NCI-H2029 treated with DMSO at 0.1 percent for 48 hours (cell line): Measurements from ENCODE around the gene PRR19.
"Not testable (repeated sequence)": the region's sequence is repeated elsewhere in the genome, so short reads cannot be mapped to it uniquely, and the experiment has no call there.

Experiments used
- DNase-seq: peaks from one replicate; lab custom pipeline; 2025; lab: John Stamatoyannopoulos, UW

Gene PRR19

DNA sequence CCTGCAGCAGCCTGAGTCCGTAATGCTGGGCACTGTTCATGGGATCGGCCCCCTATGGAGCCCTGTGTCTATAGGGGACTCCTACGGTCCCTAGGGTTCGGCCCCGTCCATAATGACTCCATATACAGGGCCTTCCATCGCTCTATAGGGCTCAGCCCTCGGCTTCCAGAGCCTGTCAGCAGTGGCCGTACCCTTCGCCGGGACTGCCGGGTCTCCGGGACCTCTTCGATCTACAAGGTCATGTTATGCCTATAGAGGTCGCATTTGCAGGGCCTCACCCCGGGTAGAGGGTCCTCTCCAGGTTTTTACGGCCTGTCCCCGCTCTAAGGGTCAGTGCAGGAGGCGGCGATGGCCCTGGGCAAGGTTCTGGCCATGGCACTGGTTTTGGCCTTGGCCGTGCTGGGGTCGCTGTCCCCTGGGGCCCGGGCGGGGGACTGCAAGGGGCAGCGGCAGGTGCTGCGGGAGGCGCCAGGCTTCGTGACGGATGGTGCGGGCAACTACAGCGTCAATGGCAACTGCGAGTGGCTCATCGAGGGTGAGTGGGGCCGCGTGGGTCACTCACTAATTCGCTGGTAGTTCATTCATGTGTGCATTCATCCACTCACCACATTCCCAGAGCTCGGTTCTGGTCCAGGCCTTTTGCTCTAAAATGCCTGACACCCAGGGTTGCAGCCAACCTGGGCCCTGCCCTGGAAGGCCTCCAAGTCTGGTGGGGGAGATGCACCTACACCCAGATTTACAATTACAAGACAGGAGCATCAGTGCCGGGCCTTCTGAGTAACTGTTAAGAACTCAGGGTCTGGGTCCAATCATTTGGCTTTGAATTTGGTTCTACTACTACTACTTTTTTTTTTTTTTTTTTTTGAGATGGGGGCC lies 24.2 kb downstream of the PRR19 start:
- DNase-seq: no peak

DNA sequence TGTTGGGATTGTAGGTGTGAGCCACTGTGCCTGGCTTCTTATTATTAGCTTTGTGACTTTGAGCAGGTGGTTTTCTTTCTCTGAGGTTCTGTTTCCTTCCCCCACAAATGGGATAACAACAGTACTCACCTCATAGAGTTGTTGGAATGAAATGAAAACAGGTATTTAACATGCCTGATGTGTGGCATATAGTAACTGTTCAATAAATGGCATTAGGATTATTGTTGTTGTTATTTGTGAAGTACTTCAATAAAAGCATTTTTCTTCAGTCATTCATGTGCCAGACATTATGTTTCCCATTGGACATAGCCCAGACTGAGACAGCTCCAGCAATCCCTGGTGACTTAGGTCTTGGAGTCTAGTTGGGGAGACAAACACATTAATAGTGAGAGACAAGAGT lies 25.0 kb downstream of the PRR19 start:
- DNase-seq: no peak

DNA sequence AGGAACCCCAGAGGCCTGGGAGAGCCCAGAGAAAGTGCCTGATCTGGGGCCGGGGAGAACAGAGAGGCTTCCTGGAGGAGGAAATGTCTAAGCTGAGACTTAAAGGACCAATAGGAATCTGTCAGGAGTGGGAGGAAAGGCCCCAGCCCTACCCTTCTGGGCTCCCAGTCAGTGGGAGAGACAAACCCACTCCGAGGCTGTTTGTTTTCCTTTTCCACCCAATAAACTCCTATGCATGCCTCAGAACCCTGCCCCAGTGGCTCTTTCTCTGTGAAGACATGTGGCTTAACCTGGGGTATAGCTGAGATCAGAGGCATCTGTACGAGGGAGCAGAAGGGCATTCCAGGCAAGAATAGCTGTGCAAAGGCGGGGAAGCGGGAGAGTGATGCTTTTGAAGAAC lies 25.4 kb downstream of the PRR19 start:
- DNase-seq: no peak

DNA sequence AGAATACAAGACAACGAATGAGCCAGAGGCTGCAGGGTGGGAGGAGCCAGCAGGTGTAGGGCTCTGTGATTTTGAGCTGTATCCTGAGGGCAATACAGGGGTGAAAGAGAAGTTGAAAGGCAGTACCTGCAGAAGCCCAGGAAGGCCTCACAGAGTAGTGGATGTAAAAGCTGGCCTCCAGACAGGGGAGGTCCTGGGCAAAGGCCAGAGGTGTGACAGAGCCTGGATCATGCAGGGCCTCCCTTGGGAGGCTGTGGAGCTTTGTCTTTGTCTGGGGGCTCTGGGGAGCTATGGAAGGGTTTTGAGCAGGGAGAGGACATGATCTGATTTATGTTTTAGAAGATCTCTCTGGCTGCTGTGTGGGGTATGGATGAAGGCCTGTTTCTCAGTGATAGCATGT lies 26.2 kb downstream of the PRR19 start:
- no peak for DNase-seq

DNA sequence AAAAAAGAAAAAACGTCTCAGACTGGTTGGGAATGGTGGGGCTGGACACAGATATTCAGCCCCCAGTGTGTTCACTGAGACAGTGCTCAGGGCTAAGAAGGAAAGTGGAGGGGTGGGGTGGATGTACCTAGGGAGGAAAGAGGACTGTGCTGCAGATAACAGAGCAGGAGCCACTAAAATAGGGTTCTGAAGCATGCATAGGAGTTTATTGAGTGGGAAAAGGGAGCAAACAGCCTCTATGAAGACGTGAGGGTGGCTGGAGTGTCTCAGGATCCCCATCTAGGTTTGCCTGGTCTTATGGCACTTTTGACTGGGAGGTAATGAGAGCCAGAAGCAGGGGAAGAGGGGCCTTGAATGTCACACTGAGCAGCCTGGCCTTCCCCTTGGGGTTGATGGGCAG lies 26.9 kb downstream of the PRR19 start:
- no peak for DNase-seq

DNA sequence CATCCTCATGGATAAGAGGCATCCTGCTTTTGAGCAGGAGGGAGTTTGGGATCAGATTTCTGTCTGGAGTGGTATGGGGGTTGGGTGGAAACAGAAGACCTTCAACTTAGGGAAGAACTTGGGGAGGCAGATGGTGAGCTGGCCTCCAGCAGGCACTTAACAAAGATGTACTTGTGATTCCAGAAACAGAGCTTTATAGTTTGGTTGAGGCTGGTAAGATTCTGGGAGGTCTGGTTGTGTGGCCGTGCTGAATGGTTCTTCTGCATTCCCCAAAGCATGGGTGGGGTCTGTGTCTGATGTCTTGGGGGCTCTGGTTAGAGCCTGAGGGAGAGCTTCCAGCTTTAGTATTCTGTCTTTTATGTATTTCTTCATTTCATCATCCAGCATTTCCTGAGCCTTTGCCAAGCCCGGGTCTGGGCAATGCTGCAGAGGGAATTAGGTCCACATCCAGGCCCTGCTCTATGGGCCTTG lies 28.3 kb downstream of the PRR19 start:
- DNase-seq: peak; percentile 5

DNA sequence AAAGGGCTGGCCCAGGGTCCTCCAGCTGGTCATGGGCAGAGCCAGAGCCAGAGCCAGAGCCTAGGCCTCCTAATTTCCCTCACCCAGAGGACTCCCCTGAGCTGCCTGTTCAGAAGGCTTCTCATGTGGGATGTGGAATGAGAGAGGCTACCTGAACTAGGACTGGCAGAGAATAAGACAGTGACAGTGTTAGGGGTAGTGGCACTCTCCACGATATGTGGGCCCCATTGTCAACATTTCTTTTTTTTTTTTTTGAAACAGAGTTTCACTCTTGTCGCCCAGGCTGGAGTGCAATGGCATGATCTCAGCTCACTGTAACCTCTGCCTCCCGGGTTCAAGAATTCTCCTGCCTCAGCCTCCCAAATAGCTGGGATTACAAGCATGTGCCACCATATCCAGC lies 29.4 kb downstream of the PRR19 start:
- not testable (repeated sequence) for DNase-seq

DNA sequence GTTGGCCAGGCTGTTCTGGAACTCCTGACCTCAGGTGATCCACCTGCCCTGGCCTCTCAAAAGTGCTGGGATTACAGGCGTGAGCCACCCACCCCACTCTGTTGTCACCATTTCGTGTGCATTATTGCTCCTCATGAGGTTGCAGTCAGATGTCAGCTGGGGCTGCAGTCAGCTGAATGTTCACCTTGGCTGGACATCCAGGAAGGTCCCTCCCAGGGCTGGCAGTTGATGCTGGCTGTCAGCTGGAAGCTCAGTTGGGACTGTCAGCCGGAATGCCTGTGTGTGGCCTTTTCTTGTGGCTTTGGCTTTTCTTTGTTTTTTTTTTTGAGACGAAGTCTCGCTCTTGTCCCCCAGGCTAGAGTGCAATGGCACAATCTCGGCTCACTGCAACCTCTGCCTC lies 30.1 kb downstream of the PRR19 start:
- DNase-seq: no peak

DNA sequence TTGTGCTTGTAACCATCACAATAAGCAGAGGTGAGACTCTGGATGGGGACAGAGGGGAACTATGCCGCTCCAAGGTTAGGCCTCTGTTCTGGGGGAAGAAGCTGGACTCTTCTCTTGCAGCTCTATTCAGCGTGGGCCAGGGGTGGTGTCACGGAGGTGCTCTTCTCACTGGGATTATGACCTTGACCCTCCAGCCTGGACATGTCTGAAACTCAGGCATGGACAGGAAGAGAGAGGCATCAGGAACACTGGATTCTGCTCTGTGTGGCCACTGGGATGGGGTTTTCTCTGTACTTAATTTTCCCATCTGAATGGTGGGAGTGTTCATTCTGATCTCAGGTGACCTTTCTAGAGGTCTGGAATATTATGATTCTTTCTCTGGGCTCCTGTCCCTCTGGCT lies 31.1 kb downstream of the PRR19 start:
- DNase-seq: no peak

DNA sequence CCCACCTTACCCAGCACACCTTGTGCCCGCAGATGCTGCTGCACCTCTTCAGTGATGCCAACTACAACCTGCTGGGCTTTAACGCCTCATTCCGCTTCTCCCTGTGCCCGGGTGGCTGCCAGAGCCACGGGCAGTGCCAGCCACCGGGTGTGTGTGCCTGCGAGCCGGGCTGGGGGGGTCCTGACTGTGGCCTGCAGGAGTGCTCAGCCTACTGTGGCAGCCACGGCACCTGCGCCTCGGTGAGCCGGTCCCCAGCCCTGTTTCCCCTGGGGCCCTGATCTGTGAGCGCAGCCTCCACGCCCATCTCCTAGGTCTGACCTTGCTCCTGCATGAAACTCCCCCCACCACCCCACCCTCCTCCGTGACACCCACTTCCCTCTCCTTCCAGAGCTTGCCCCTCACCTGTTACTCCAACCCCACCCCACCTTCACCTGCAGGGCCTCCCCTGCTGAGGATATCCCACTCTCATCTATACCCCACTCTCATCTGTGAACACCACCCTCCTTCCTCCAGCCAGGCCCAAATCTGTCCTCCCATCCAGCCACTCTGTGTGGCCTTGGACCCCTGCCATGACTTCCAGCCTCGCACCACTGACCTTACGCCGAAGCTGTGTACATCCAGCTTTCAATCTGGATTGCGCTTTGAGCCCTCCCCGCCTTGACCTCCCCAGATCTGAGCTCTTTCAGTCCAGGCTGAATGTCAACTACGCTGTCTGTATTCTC lies 32.2 kb downstream of the PRR19 start:
- no peak for DNase-seq

DNA sequence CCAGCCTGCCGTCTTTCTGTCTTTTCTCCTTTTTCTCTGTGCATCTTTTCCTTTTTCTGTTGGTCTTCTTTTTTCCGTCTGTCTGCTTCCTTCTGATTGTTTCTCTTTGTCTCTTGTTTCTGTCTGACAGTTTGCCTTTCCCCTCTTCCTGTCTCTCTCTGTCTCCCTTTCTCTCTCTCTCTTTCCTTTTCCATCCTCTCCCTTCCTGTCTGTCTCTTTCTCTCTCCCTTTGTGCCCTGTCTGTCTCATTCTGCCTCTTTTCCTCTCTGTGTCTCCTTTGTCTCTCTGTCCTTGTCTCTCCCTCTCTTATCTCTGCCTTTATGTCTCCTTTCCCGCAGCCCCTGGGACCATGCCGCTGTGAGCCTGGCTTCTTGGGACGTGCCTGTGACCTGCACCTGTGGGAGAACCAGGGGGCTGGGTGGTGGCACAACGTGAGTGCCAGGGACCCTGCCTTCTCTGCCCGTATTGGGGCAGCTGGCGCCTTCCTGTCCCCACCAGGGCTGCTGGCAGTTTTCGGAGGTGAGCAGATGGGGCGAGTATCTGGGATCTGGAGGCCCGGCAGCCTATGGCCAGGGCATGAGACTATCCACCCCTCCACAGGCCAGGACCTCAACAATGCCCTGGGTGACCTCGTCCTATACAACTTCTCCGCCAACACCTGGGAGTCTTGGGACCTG lies 32.9 kb downstream of the PRR19 start:
- no peak for DNase-seq

DNA sequence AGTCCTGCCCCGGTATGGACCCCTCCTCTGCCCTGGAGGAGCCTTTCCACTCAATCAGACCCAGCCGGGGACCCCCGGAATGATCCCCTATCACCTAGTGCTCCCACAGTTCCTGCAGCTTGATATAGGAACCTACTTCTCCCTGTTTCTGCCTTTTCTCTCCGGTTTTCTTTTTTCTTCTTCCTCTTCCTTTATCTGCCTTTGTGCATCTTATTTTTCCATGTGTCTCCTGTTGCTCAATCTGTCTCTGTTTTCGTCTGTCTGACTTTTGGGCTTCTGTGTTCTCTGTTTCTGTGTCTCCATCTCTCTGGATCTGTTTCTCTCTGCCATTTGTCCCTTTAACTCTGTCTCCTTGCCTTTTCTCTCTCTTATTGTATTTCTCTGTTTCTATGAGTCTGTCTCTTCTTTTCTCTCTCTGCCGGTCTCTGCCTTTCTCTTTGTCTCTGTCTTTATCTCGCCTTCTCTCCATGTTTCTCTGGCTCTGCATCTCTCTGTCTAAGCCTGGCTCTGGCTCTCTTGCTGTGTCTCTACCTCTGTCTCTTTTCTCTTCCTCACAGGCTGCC lies 33.5 kb downstream of the PRR19 start:
- no peak for DNase-seq

DNA sequence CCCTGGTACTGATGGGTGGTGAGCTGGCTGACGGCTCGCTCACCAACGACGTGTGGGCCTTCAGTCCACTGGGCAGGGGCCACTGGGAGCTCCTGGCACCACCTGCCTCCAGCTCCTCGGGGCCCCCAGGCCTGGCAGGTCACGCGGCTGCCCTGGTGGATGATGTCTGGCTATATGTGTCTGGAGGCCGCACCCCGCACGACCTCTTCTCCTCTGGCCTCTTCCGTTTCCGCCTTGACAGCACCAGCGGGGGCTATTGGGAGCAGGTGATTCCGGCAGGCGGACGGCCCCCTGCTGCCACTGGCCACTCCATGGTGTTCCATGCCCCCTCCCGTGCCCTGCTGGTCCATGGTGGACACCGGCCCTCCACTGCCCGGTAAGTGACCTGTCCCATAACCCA lies 34.0 kb downstream of the PRR19 start:
- DNase-seq: no peak

DNA sequence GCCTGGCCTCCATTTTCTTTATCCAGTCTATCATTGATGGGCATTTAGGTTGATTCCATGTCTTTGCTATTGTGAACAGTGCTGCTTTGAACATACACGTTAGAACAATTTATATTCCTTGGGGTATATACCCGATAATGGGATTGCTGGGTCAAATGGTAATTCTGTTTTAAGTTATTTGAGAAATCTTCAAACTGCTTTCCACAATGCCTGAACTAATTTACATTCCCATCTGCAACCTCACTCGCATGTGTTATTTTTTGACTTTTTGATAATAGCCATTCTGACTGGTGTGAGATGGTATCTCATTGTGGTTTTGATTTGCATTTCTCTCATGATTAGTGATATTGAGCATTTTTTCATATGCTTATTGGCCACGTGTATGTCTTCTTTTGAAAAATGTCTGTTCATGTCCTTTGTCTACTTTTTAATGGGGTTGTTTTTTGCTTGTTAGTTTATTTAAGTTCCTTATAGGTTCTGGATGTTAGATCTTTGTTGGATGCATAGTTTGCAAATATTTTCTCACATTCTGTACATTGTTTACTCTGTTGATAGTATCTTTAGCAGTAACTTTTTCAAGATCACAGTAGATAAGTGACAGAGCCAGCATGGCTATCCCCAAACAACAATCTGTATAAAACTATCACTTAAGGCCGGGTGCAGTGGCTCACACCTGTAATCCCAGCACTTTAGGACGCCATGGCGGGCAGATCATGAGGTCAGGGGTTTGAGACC lies 37.4 kb downstream of the PRR19 start:
- DNase-seq: not testable (repeated sequence)

DNA sequence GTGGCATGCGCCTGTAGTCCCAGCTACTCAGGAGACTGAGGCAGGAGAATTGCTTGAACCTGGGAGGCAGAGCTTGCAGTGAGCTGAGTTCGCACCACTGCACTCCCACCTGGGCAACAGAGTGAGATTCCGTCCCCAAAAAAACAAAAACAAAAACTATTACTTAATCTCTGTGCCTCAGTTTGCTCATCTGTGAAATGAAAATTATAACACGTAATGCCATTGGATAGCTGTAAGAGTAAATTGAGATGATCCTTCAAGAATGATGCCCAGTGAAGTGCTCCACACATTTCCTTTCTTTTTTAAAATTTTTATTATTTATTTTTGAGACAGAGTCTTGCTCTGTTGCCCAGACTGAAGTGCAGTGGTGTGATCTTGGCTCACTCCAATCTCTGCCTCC lies 38.0 kb downstream of the PRR19 start:
- DNase-seq: not testable (repeated sequence)

DNA sequence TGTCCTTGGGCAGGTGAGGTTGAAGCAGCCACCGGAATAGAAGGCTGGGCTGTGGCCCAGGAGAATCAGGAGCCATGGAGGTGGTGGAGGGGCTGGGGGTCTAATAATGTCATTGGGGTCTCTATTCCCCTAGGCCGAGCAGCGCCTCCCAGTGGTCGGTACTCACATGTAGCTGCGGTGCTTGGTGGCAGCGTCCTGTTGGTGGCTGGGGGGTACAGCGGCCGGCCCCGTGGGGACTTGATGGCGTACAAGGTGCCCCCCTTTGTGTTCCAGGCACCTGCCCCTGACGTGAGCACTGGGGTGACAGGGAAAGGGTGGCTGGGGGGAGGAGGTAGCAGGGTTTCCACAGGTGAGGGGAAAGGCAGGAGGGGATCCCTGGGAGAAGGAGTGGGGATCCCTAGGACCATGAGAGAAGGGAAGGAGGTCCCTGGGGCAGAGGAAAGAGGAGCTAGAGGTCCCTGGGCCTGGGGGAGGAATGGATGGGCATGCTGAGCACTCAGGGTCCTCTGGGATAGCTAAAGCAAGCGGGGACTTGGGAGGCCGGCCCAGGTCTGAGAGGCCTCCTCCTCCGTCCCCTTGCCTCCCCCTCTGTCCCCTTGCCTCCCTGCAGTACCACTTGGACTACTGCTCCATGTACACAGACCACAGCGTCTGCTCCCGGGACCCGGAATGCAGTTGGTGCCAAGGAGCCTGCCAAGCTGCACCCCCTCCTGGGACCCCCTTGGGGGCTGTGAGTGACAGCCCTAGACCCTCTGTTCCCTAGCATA lies 41.6 kb downstream of the PRR19 start:
- DNase-seq: no peak

DNA sequence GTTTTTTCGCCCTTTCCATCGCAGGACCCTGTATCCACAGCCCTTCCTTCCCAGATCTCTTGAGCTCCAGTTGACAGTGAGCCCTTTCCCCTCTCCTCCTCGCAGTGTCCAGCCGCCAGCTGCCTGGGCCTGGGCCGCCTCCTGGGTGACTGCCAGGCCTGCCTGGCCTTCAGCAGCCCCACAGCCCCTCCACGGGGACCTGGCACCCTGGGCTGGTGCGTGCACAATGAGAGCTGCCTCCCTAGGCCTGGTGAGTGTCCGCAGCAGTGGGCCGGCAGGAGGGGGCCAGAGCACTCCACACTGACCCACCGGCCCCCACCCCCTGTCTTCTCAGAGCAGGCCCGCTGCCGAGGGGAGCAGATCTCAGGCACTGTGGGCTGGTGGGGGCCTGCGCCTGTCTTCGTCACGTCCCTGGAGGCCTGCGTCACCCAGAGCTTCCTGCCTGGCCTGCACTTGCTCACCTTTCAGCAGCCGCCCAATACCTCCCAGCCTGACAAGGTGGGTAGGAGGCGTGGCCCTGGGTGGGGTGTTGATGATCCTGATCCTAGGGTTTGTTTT lies 42.5 kb downstream of the PRR19 start:
- no peak for DNase-seq

DNA sequence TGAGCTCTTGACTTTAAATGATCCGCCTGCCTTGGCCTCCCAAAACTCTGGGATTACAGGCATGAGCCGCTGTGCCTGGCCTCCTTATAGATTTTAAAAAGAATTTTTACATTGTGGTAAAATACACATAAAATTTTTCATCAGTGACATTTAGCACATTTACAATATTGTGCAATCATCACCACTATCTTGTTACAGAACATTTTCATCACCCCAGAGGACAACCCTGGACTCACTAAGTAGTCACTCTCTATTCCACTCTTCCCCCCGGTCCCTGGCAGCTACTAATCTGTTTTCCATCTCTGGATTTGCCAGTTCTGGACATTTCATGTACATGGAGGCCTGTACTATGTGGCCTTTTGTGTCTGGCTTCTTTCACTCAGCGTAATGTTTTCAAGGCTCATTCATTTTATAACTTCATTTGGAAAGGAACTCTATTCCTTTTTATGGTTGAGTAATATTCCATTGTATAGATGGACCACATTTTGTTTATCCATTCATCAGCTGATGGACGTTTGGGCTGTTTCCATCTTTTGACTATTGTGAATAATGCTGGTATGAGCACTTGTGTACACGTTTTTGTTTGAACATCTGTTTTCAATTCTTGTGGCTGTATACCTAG lies 43.4 kb downstream of the PRR19 start:
- DNase-seq: no peak

DNA sequence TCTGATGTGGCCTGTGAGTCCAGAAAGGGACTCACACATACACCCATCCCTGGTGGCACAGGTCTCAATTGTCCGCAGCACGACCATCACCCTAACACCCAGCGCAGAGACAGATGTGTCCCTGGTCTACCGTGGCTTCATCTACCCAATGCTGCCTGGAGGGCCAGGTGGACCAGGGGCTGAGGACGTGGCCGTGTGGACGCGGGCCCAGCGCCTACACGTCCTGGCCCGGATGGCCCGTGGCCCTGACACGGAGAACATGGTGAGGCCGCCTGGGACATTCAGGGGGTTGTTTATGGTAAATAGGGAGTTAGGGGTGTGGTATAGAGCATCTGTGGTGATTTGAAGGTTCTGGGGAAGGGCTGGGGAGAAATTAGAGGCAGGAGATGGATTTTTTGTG lies 46.3 kb downstream of the PRR19 start:
- DNase-seq: no peak
